Neuronal stem cell (in vitro differentiated cells): Measurements from ENCODE around the gene ACOXL.

Experiments used
- DNase-seq: peaks from one replicate; pipeline ENCODE4 v3.0.0-alpha.2; 2013; ENCODE audit warnings: low spot score
- H2AFZ ChIP-seq: one replicate; pipeline ENCODE4 v1.6.1; 2013; ENCODE audit warnings: mild to moderate bottlenecking, low read length, inconsistent platforms
- H2AK5ac ChIP-seq: 2 replicates; pipeline ENCODE4 v1.6.1; 2013; ENCODE audit warnings: low read depth, mild to moderate bottlenecking, inconsistent platforms, low read length, moderate library complexity, mixed read lengths
- H2BK120ac ChIP-seq: 2 replicates; pipeline ENCODE4 v1.6.1; 2013; ENCODE audit warnings: low read depth, mild to moderate bottlenecking, inconsistent platforms, low read length, moderate library complexity, mixed read lengths
- H2BK12ac ChIP-seq: one replicate; pipeline ENCODE4 v1.6.1; 2013; ENCODE audit warnings: low read length, inconsistent platforms
- H2BK15ac ChIP-seq: 2 replicates; pipeline ENCODE4 v1.6.1; 2013; ENCODE audit warnings: mild to moderate bottlenecking, low read length, inconsistent platforms, mixed read lengths
- H2BK5ac ChIP-seq: one replicate; pipeline ENCODE4 v1.6.1; 2013; ENCODE audit warnings: inconsistent platforms, mild to moderate bottlenecking, low read length, moderate library complexity
- H3K14ac ChIP-seq: one replicate; pipeline ENCODE4 v1.6.1; 2013; ENCODE audit warnings: low read length, inconsistent platforms
- H3K18ac ChIP-seq: 2 replicates; pipeline ENCODE4 v1.6.1; 2013; ENCODE audit warnings: low read length, inconsistent platforms
- H3K23ac ChIP-seq: 2 replicates; pipeline ENCODE4 v1.6.1; 2013; ENCODE audit warnings: low read depth, mild to moderate bottlenecking, mixed read lengths, low read length, inconsistent platforms; ENCODE audit not compliant: poor library complexity
- H3K27ac ChIP-seq: replicated peaks from 3 replicates; pipeline ENCODE4 v1.5.1; 2013; ENCODE audit warnings: low read length, inconsistent platforms
- H3K27me3 ChIP-seq, 3 experiments: 2 replicates each; pipeline ENCODE4 v1.6.1; 2013; ENCODE audit warnings: low read length in 3 of 3, mild to moderate bottlenecking in 2 of 3, inconsistent platforms in 1 of 3, low read depth in 1 of 3, mixed read lengths in 1 of 3, moderate library complexity in 1 of 3; ENCODE audit not compliant: control insufficient read depth in 3 of 3, insufficient read depth in 3 of 3
- H3K36me3 ChIP-seq, 2 donors: replicated peaks in 1 of 2; 2 replicates each; pipeline ENCODE4 v1.6.1; 2013; ENCODE audit warnings: low read length in 2 of 2; ENCODE audit not compliant: control insufficient read depth in 2 of 2, insufficient read depth in 2 of 2
- H3K4ac ChIP-seq: 2 replicates; pipeline ENCODE4 v1.6.1; 2013; ENCODE audit warnings: inconsistent platforms, mild to moderate bottlenecking, low read length, moderate library complexity
- H3K4me1 ChIP-seq, 2 donors: 1 replicate in 1 of 2; 2 replicates in 1 of 2; pipeline ENCODE4 v1.6.1; 2013; ENCODE audit warnings: low read length in 2 of 2, low read depth in 1 of 2; ENCODE audit not compliant: control insufficient read depth in 2 of 2, insufficient read depth in 1 of 2
- H3K4me2 ChIP-seq: one replicate; pipeline ENCODE4 v1.6.1; 2013; ENCODE audit warnings: mild to moderate bottlenecking, low read length, inconsistent platforms; ENCODE audit not compliant: insufficient read depth, poor library complexity, severe bottlenecking
- H3K4me3 ChIP-seq, 2 donors: 2 replicates each; pipeline ENCODE4 v1.5.1; 2013; ENCODE audit warnings: low read length in 2 of 2, mild to moderate bottlenecking in 2 of 2, inconsistent platforms in 1 of 2, moderate library complexity in 1 of 2
- H3K79me1 ChIP-seq: one replicate; pipeline ENCODE4 v1.6.1; 2013; ENCODE audit warnings: low read depth, mild to moderate bottlenecking, inconsistent platforms, low read length, moderate library complexity
- H3K9ac ChIP-seq: one replicate; pipeline ENCODE4 v1.6.1; 2013; ENCODE audit warnings: mild to moderate bottlenecking, low read depth, low read length, inconsistent platforms; ENCODE audit not compliant: poor library complexity
- H3K9me3 ChIP-seq, 2 donors: replicated peaks in 1 of 2; 2 replicates each; pipeline versions ENCODE3 to v1.6.1; 2013; ENCODE audit warnings: low read length in 2 of 2, mild to moderate bottlenecking in 2 of 2, inconsistent platforms in 1 of 2, low read depth in 1 of 2, mixed read lengths in 1 of 2, moderate library complexity in 1 of 2; ENCODE audit not compliant: control insufficient read depth in 2 of 2, insufficient read depth in 1 of 2
- H4K8ac ChIP-seq: one replicate; pipeline ENCODE4 v1.6.1; 2013; ENCODE audit warnings: low read depth, mild to moderate bottlenecking, inconsistent platforms, low read length, moderate library complexity
- H4K91ac ChIP-seq: one replicate; pipeline ENCODE4 v1.6.1; 2013; ENCODE audit warnings: low read length, low read depth, mild to moderate bottlenecking, inconsistent platforms; ENCODE audit not compliant: poor library complexity
- WGBS, 2 donors: extraction: QIAGEN DNeasy Blood & Tissue Kit; methylation state at CpG; one replicate each; pipeline ENCODE4 v1.1.7; 2013; ENCODE audit warnings: missing lambda C conversion rate in 2 of 2, mixed read lengths in 1 of 2; ENCODE audit not compliant: insufficient read length in 2 of 2, insufficient replicate concordance in 1 of 2; ENCODE audit errors: extremely low coverage in 2 of 2; 5-methylcytosine and 5-hydroxymethylcytosine counted together

ACOXL gene

GRCh38 chr2:110891626-110892025 lies 159.3 kb downstream of the ACOXL start:
- no peak overlapping the region for H3K18ac ChIP-seq
- no peak overlapping the region for H3K4me2 ChIP-seq
- H2AK5ac ChIP-seq, result no peak overlapping the region
- no peak overlapping the region for H3K14ac ChIP-seq
- WGBS, 2 donors, result no CpG with 5 or more reads among the region's 1 CpG
- no peak overlapping the region for H3K4ac ChIP-seq
- H3K9me3 ChIP-seq, result peaks cover 0 to 4% of the 10 kb centered on the region in 2 donors
- H3K27ac ChIP-seq, result no peak overlapping the region
- H2BK12ac ChIP-seq, result no peak overlapping the region
- H3K4me3 ChIP-seq, result no peak overlapping the region
- H3K79me1 ChIP-seq, result no peaks in the 10 kb centered on the region
- H2AFZ ChIP-seq, result no peak overlapping the region
- H2BK5ac ChIP-seq, result no peak overlapping the region
- H3K23ac ChIP-seq, result no peak overlapping the region
- H4K8ac ChIP-seq, result no peak overlapping the region
- H3K27me3 ChIP-seq, result no peaks in the 10 kb centered on the region
- H3K36me3 ChIP-seq, result no peaks in the 10 kb centered on the region
- H2BK120ac ChIP-seq, result no peak overlapping the region
- H2BK15ac ChIP-seq, result no peak overlapping the region
- H3K4me1 ChIP-seq, result no peaks in the 10 kb centered on the region
- H4K91ac ChIP-seq, result no peak overlapping the region
- H3K9ac ChIP-seq, result no peak overlapping the region
- no peak for DNase-seq

GRCh38 chr2:110896226-110896625 lies 163.9 kb downstream of the ACOXL start:
- no peak overlapping the region for H2BK5ac ChIP-seq
- H3K4me2 ChIP-seq, result no peak overlapping the region

GRCh38 chr2:110897966-110898365 lies 165.6 kb downstream of the ACOXL start:
- H3K4me2 ChIP-seq, result no peak overlapping the region
- no peak overlapping the region for H2BK15ac ChIP-seq
- no peak overlapping the region for H3K9ac ChIP-seq
- no peak overlapping the region for H4K91ac ChIP-seq
- no peak overlapping the region for H3K18ac ChIP-seq
- peaks cover 6 to 11% of the 10 kb centered on the region in 2 donors for H3K4me1 ChIP-seq
- no peak overlapping the region for H3K14ac ChIP-seq
- H2BK5ac ChIP-seq, result no peak overlapping the region
- H3K9me3 ChIP-seq, result peaks cover 0 to 6% of the 10 kb centered on the region in 2 donors
- no peak overlapping the region for H2AFZ ChIP-seq
- no peaks in the 10 kb centered on the region for H3K36me3 ChIP-seq
- no peak overlapping the region for H2BK12ac ChIP-seq
- no peak for DNase-seq
- H2BK120ac ChIP-seq, result no peak overlapping the region
- no peak overlapping the region for H3K4ac ChIP-seq
- H3K23ac ChIP-seq, result no peak overlapping the region
- no peak overlapping the region for H2AK5ac ChIP-seq
- H3K4me3 ChIP-seq, result no peak overlapping the region
- H4K8ac ChIP-seq, result no peak overlapping the region
- no peaks in the 10 kb centered on the region for H3K79me1 ChIP-seq
- WGBS, 2 donors, result no CpG with 5 or more reads among the region's 2 CpGs
- H3K27ac ChIP-seq, result no peak overlapping the region
- no peaks in the 10 kb centered on the region for H3K27me3 ChIP-seq

More at GRCh38 chr2:110896226-110896625, 163.9 kb downstream of the ACOXL start:
- no peaks in the 10 kb centered on the region for H3K79me1 ChIP-seq
- H2AK5ac ChIP-seq, result no peak overlapping the region
- no peak overlapping the region for H3K9ac ChIP-seq
- no peak overlapping the region for H3K4ac ChIP-seq
- H3K27ac ChIP-seq, result no peak overlapping the region
- no peak for DNase-seq
- no peak overlapping the region for H2AFZ ChIP-seq
- H3K27me3 ChIP-seq, result no peaks in the 10 kb centered on the region
- peaks cover 0 to 6% of the 10 kb centered on the region in 2 donors for H3K9me3 ChIP-seq
- no peak overlapping the region for H3K23ac ChIP-seq
- no peak overlapping the region for H2BK120ac ChIP-seq
- no peaks in the 10 kb centered on the region for H3K36me3 ChIP-seq
- no peak overlapping the region for H2BK15ac ChIP-seq
- WGBS, 2 donors, result no CpG with 5 or more reads among the region's 3 CpGs
- no peak overlapping the region for H3K4me3 ChIP-seq
- H4K8ac ChIP-seq, result no peak overlapping the region
- no peak overlapping the region for H2BK12ac ChIP-seq
- no peak overlapping the region for H3K18ac ChIP-seq
- H3K14ac ChIP-seq, result no peak overlapping the region
- H4K91ac ChIP-seq, result no peak overlapping the region
- H3K4me1 ChIP-seq, result peaks cover 6 to 11% of the 10 kb centered on the region in 2 donors

- H3K9me3 ChIP-seq, result peaks cover 0 to 6% of the 10 kb centered on the region in 2 donors
- no peak overlapping the region for H4K91ac ChIP-seq
- H2BK15ac ChIP-seq, result no peak overlapping the region
- H3K9ac ChIP-seq, result no peak overlapping the region
- H2BK12ac ChIP-seq, result no peak overlapping the region
- no peak overlapping the region for H3K14ac ChIP-seq
- H3K79me1 ChIP-seq, result no peaks in the 10 kb centered on the region
- H3K18ac ChIP-seq, result no peak overlapping the region
- H4K8ac ChIP-seq, result no peak overlapping the region
- no peak for DNase-seq
- H3K23ac ChIP-seq, result no peak overlapping the region
- H3K4me2 ChIP-seq, result no peak overlapping the region
- H3K36me3 ChIP-seq, result no peaks in the 10 kb centered on the region
- no peak overlapping the region for H2BK120ac ChIP-seq
- H3K4ac ChIP-seq, result no peak overlapping the region
- no peak overlapping the region for H2AK5ac ChIP-seq
- peaks cover 13% of the 10 kb centered on the region in 2 donors for H3K4me1 ChIP-seq
- H2AFZ ChIP-seq, result peak overlapping the region; percentile 36
- no peak overlapping the region for H2BK5ac ChIP-seq
- H3K27me3 ChIP-seq, result no peaks in the 10 kb centered on the region
- no peak overlapping the region for H3K27ac ChIP-seq
- no CpG with 5 or more reads among the region's 2 CpGs for WGBS, 2 donors
- no peak overlapping the region for H3K4me3 ChIP-seq
These were observed 167.8 kb downstream of the ACOXL start for GRCh38 chr2:110900191-110900590.
